GM10847 (cell line): Measurements from ENCODE around the gene COL20A1.

Experiments
- POLR2A ChIP-seq: IDR thresholded peaks from 2 replicates; pipeline ENCODE4 v1.6.1; 2011; ENCODE audit not compliant: insufficient read length; ENCODE audit errors: extremely low read depth

The COL20A1 gene

GRCh38 chr20:63350597-63351325 is 57.8 kb downstream of the COL20A1 start:
- no peak for TF ChIP-seq POLR2A

GRCh38 chr20:63351326-63351700 is 58.3 kb downstream of the COL20A1 start:
- TF ChIP-seq POLR2A, result no peak

- TF ChIP-seq POLR2A, result no peak
These were observed 59.0 kb downstream of the COL20A1 start for GRCh38 chr20:63351811-63352591.

- no peak for TF ChIP-seq POLR2A
These were observed 59.8 kb downstream of the COL20A1 start for GRCh38 chr20:63352811-63353221.

GRCh38 chr20:63354636-63355350 is 61.8 kb downstream of the COL20A1 start:
- TF ChIP-seq POLR2A, result no peak

- no peak for TF ChIP-seq POLR2A
These were observed 62.9 kb downstream of the COL20A1 start for GRCh38 chr20:63355781-63356295.

GRCh38 chr20:63356511-63356910 is 63.5 kb downstream of the COL20A1 start:
- TF ChIP-seq POLR2A, result no peak

GRCh38 chr20:63356931-63357879 is 64.2 kb downstream of the COL20A1 start:
- TF ChIP-seq POLR2A, result no peak

GRCh38 chr20:63357921-63358905 is 65.2 kb downstream of the COL20A1 start:
- no peak for TF ChIP-seq POLR2A

GRCh38 chr20:63359164-63359934 is 66.4 kb downstream of the COL20A1 start:
- no peak for TF ChIP-seq POLR2A

GRCh38 chr20:63359937-63360849 is 67.2 kb downstream of the COL20A1 start:
- no peak for TF ChIP-seq POLR2A
